ENCODE measurements around the gene ARSG.
"Not testable (repeated sequence)": the region's sequence is repeated elsewhere in the genome, so short reads cannot be mapped to it uniquely, and the experiment has no call there.

ARSG gene

DNA sequence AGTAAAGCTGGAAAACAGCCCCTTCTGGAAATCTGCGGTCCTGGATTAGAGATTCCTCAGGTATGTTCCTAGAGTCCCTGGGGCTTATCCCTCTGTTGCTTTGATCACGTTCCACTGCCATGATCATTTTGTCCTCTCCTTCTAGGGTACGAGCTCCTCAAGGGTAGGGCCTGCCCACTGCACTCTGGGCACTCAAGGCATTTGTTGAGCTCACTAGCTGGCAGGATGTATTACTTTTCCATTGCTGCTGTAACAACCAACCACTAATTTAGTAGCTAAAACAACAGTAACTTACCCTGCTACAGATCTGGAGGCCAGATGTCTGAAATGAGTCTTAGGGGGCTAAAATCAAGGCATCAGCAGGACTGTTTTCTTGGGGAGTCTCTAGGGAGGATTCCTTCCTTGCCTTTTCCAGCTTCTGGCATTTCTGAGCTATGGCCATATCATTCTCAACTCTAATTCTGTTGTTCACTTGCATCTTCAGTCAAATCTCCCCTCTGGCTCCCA, 65.7 kb downstream of the ARSG start:
- Histone ChIP-seq H3K4me1 (no peaks in the 10 kb centered on the region), H3K27me3 (no peaks in the 10 kb centered on the region), H3K9me3 (no peaks in the 10 kb centered on the region), H3K4me3 (ENCODE audit: low read depth, low read length) (no peak overlapping the region), H3K36me3 (no peaks in the 10 kb centered on the region)
- TF ChIP-seq, protein P1, sequence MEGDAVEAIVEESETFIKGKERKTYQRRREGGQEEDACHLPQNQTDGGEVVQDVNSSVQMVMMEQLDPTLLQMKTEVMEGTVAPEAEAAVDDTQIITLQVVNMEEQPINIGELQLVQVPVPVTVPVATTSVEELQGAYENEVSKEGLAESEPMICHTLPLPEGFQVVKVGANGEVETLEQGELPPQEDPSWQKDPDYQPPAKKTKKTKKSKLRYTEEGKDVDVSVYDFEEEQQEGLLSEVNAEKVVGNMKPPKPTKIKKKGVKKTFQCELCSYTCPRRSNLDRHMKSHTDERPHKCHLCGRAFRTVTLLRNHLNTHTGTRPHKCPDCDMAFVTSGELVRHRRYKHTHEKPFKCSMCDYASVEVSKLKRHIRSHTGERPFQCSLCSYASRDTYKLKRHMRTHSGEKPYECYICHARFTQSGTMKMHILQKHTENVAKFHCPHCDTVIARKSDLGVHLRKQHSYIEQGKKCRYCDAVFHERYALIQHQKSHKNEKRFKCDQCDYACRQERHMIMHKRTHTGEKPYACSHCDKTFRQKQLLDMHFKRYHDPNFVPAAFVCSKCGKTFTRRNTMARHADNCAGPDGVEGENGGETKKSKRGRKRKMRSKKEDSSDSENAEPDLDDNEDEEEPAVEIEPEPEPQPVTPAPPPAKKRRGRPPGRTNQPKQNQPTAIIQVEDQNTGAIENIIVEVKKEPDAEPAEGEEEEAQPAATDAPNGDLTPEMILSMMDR (IDR thresholded peaks at IDR 0.05; ENCODE audit: low read depth, low read length), result no peak
- DNase-seq, result no peak

DNA sequence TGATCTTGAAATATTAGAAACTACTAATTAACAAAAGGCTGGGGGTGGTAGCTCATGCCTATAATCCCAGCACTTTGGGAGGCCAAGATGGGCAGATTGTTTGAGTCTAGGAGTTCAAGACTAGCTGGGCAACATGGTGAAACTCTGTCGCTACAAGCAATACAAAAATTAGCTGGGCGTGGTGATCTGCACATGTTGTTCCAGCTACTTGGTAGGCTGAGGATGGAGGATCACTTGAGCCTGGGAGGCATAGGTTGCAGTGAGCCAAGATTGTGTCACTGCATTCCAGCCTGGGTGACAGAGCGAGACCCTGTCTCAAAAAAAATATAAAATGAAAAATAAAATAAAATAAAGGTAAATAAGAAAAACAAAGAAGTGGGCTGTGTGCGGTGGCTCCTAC, 66.6 kb downstream of the ARSG start:
- H3K4me1 ChIP-seq, result no peaks in the 10 kb centered on the region
- TF ChIP-seq, protein P1 (IDR thresholded peaks at IDR 0.05; ENCODE audit: low read depth, low read length), result no peak
- no peaks in the 10 kb centered on the region for H3K9me3 ChIP-seq
- no peak for DNase-seq
- H3K36me3 ChIP-seq, result no peaks in the 10 kb centered on the region
- H3K27me3 ChIP-seq, result no peaks in the 10 kb centered on the region
- H3K4me3 ChIP-seq (ENCODE audit: low read depth, low read length), result no peak overlapping the region

DNA sequence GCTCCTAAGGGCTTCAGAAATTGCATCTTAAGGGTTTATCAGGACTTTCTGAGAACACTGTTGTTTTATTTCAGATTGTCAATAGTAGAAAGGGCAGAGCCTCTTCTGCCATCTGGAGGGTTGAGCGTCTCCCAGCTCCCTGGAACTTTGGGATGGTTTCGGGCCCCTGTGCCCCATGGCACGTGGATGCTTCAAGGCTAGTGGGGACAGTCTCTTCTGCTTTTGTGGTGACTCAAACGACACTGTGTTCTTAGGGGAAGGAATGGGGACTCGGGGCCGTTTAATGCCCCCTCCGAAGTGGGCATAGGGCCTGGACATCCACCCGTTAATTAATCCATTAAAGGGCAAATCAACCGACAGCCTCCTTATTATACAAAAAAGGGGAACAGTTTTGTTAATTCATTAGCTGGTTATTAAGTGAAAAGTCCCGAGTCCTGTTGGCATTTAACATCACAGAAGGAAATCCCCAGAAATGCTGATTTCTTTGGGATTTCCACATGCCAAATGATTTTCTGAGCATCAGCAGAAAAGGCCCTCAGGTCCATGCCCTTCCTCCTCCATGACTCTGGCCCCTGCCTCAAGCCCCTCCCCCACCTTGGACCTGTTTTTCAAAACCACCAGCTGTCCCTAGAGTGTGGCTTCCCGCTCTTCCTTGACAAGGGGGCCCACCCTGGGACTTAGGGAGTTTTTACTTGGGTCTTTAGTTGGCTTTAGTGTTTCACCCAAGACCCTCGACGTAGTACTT, 68.7 kb downstream of the ARSG start:
- Histone ChIP-seq H3K4me3 (ENCODE audit: low read depth, low read length) (no peak overlapping the region), H3K36me3 (no peaks in the 10 kb centered on the region), H3K9me3 (no peaks in the 10 kb centered on the region), H3K27me3 (no peaks in the 10 kb centered on the region), H3K4me1 (no peaks in the 10 kb centered on the region)
- DNase-seq, result no peak
- TF ChIP-seq, protein P1 (IDR thresholded peaks at IDR 0.05; ENCODE audit: low read depth, low read length), result no peak

DNA sequence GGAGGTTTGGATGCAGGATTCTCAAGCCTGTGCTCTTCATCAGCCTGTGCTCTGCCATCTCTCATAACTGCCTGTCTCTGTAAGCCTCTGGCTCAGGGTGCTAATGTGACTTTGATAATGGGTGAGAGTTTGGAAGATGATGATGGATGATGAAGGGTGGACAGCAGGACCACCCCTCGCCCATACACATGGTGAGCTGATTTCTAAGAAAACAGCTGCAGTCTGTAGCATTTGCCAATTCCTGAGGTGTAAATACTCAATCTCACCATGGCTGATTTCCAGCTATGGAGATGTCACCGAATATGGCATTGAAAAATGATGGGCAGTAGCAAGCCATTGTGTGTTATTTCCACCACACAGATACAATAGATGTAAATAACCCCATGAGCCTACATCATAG, 74.2 kb downstream of the ARSG start:
- Histone ChIP-seq H3K27me3 (no peaks in the 10 kb centered on the region), H3K4me1 (no peaks in the 10 kb centered on the region), H3K36me3 (no peaks in the 10 kb centered on the region), H3K4me3 (ENCODE audit: low read depth, low read length) (no peak overlapping the region), H3K9me3 (no peaks in the 10 kb centered on the region)
- no peak for DNase-seq
- TF ChIP-seq, protein P1 (IDR thresholded peaks at IDR 0.05; ENCODE audit: low read depth, low read length), result no peak

DNA sequence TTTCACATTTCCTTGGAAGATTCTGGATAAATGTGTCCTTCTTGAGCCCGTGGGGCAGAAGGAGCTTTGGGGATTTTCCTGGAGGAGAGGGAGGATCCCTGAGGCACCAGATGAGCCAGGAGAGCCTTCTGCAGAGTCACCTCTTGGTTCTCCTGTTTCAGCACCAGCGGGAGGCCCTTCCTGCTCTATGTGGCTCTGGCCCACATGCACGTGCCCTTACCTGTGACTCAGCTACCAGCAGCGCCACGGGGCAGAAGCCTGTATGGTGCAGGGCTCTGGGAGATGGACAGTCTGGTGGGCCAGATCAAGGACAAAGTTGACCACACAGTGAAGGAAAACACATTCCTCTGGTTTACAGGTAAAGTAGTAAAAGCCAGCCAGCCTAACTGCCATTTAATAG, 77.1 kb downstream of the ARSG start:
- TF ChIP-seq, protein P1 (IDR thresholded peaks at IDR 0.05; ENCODE audit: low read depth, low read length), result no peak
- H3K9me3 ChIP-seq, result no peaks in the 10 kb centered on the region
- H3K4me3 ChIP-seq (ENCODE audit: low read depth, low read length), result no peak overlapping the region
- H3K36me3 ChIP-seq, result no peaks in the 10 kb centered on the region
- no peak for DNase-seq
- H3K4me1 ChIP-seq, result no peaks in the 10 kb centered on the region
- H3K27me3 ChIP-seq, result no peaks in the 10 kb centered on the region

DNA sequence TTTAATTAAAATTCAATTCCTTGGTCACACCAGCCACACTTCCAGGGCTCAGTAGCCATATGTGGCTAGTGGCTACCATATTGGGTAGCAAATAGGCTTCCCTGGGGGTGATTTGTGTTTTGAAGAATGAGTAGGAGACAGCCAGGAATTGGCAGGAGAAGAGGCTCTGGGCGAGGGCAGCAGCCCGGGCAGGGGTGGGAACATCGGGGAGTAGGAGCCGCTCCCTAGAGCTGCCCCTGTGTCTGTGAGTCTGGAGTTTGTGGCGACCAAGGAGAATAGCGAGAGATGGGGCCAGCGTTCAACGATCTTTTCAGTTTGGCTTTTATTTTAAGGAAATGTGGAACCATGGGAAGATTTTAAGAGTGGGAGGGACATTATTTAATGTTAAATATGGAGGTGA, 84.3 kb downstream of the ARSG start:
- no peak for DNase-seq
- H3K4me1 ChIP-seq, result no peaks in the 10 kb centered on the region; the same call in none of the 2 replicates
- TF ChIP-seq, protein P1 (IDR thresholded peaks at IDR 0.05; ENCODE audit: low read depth, low read length), result no peak
- no peaks in the 10 kb centered on the region for H3K27me3 ChIP-seq
- H3K9me3 ChIP-seq, result no peaks in the 10 kb centered on the region
- no peak overlapping the region for H3K4me3 ChIP-seq (ENCODE audit: low read depth, low read length)
- no peaks in the 10 kb centered on the region for H3K36me3 ChIP-seq

DNA sequence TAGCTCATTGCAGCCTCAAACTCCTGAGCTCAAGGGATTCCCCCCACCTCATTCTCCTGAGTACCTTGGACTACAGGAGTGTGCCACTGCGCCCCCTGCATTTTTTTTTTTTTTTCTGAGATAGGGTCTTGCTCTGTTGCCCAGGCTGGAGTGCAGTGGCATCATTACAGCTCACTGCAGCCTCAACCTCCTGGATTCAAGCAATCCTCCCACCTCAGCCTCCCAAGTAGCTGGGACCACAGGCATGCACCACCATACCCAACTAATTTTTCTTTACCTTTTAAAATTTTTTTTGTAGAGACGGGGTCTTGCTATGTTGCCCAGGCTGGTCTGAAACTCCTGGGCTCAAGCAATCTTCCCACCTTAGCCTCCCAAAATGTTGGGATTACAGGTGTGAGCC, 84.9 kb downstream of the ARSG start:
- not testable (repeated sequence) for H3K9me3 ChIP-seq; H3K4me3 ChIP-seq (ENCODE audit: low read depth, low read length); H3K27me3 ChIP-seq; H3K4me1 ChIP-seq; DNase-seq; H3K36me3 ChIP-seq
